LHCN-M2 (cell line): ENCODE data around the gene DMPK. TPM values are rescaled to one million over a fixed set of nuclear protein-coding genes. Genes with fewer than 3 reads are reported as not detected.

Source experiments
- DNase-seq: peaks from one replicate; pipeline ENCODE4 v3.0.0-alpha.2; 2012; ENCODE audit warnings: low read depth
- polyA plus RNA-seq: library from polyadenylated mRNA; unstranded; fragments of >200 nt; gene quantifications from one replicate; pipeline ENCODE4 v1.2.1, GENCODE V29; 2012; ENCODE audit warnings: missing spikeins
- total RNA-seq: library from RNA; depleted of rRNA; stranded (reverse); fragments of >200 nt; gene quantifications from 2 replicates; pipeline ENCODE4 v1.2.3, GENCODE V29; 2014; rRNA removed

The DMPK gene
- total RNA-seq: 90.8 and 121 TPM in 2 replicates
- 122 TPM for polyA plus RNA-seq

GRCh38 chr19:45782162-45782691 lies at the start of gene DMPK:
TSS of gene DMPK (minus strand) at chr19:45782490. CDS start at chr19:45782352, 138 bp downstream.
- no peak for DNase-seq

- no peak for DNase-seq
These were observed 46.7 kb upstream of the DMPK start for GRCh38 chr19:45828945-45829344.

- DNase-seq: no peak
These were observed 46.2 kb upstream of the DMPK start for GRCh38 chr19:45828523-45828922.

GRCh38 chr19:45827459-45828093 lies 45.3 kb upstream of the DMPK start:
- no peak for DNase-seq

- no peak for DNase-seq
These were observed 44.6 kb upstream of the DMPK start for GRCh38 chr19:45826934-45827333.

GRCh38 chr19:45825917-45826893 lies 43.9 kb upstream of the DMPK start:
- DNase-seq: no peak

- DNase-seq: no peak
These were observed 42.9 kb upstream of the DMPK start for GRCh38 chr19:45825263-45825605.

GRCh38 chr19:45824531-45825262 lies 42.4 kb upstream of the DMPK start:
- no peak for DNase-seq

GRCh38 chr19:45824041-45824471 lies 41.8 kb upstream of the DMPK start:
- no peak for DNase-seq

- no peak for DNase-seq
These were observed 40.9 kb upstream of the DMPK start for GRCh38 chr19:45823182-45823581.

- DNase-seq: no peak
These were observed 40.4 kb upstream of the DMPK start for GRCh38 chr19:45822716-45823115.

- no peak for DNase-seq
These were observed 39.3 kb upstream of the DMPK start for GRCh38 chr19:45821570-45821969.

- DNase-seq: no peak
These were observed 38.8 kb upstream of the DMPK start for GRCh38 chr19:45821103-45821521.

GRCh38 chr19:45820413-45821102 lies 38.3 kb upstream of the DMPK start:
- no peak for DNase-seq

GRCh38 chr19:45819769-45820168 lies 37.5 kb upstream of the DMPK start:
- no peak for DNase-seq

- no peak for DNase-seq
These were observed 35.5 kb upstream of the DMPK start for GRCh38 chr19:45817725-45818301.

- DNase-seq: peak; percentile 88
These were observed 34.9 kb upstream of the DMPK start for GRCh38 chr19:45817010-45817724.

GRCh38 chr19:45816236-45817009 lies 34.1 kb upstream of the DMPK start:
- DNase-seq: no peak

- no peak for DNase-seq
These were observed 33.4 kb upstream of the DMPK start for GRCh38 chr19:45815481-45816216.
